ENCODE measurements around the gene ACSL3. TPM values are rescaled to one million over a fixed set of nuclear protein-coding genes. Genes with fewer than 3 reads are reported as not detected.

Gene ACSL3
- total RNA-seq, 1 donor from 2014 or later = 107 TPM

DNA sequence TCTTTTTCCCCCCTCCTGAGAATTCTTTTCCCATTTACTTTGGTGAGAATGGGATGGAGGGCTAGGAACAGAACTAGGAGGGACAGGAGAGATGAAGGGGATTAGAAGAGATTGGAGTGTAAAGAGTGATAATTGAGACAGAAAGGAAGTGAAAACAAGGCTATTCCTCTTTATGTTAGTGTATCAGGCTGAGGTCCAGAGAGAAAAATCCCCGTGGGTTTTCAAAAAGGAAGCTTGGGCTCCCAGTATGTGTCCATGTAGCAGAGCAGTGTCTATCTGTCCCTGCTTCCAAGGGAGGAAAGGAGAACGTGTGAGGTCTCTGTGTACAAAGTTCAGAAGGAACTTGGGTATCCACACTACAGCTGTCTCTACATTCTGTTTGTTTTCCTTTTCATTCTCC is 131.3 kb downstream of the ACSL3 start:
- no peak for DNase-seq (ENCODE audit: low spot score)
- Mint-ChIP-seq H3K27me3 (ENCODE audit: low read depth) (no peaks in the 10 kb centered on the region), H3K9me3 (ENCODE audit: low read depth) (peaks cover 14% of the 10 kb centered on the region), H3K27ac (ENCODE audit: unreplicated experiment) (peak overlapping the region; percentile 91), H3K4me3 (ENCODE audit: unreplicated experiment) (no peak overlapping the region), H3K36me3 (ENCODE audit: low read depth) (peaks cover 13% of the 10 kb centered on the region), H3K4me1 (ENCODE audit: low read depth) (peaks cover 46% of the 10 kb centered on the region)
- TF ChIP-seq, protein P1, sequence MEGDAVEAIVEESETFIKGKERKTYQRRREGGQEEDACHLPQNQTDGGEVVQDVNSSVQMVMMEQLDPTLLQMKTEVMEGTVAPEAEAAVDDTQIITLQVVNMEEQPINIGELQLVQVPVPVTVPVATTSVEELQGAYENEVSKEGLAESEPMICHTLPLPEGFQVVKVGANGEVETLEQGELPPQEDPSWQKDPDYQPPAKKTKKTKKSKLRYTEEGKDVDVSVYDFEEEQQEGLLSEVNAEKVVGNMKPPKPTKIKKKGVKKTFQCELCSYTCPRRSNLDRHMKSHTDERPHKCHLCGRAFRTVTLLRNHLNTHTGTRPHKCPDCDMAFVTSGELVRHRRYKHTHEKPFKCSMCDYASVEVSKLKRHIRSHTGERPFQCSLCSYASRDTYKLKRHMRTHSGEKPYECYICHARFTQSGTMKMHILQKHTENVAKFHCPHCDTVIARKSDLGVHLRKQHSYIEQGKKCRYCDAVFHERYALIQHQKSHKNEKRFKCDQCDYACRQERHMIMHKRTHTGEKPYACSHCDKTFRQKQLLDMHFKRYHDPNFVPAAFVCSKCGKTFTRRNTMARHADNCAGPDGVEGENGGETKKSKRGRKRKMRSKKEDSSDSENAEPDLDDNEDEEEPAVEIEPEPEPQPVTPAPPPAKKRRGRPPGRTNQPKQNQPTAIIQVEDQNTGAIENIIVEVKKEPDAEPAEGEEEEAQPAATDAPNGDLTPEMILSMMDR (IDR thresholded peaks at IDR 0.05) = no peak

Other genes starting within 250 kb of the ACSL3 start
- 14.8 to 23.7 TPM (median 15.5 TPM) in 3 replicates for gene FARSB, start 204.9 kb upstream of the ACSL3 start, total RNA-seq
- not detected in 3 replicates for gene MOGAT1, start 189.4 kb upstream of the ACSL3 start, total RNA-seq
- gene KCNE4, start 191.2 kb downstream of the ACSL3 start, total RNA-seq = 7.4 to 23.2 TPM (median 22.3 TPM) in 3 replicates

Data from chondrocyte (in vitro differentiated cells).